Measurements from ENCODE around the gene SPACA7.
"Not testable (repeated sequence)": the region's sequence is repeated elsewhere in the genome, so short reads cannot be mapped to it uniquely, and the experiment has no call there.

The SPACA7 gene

DNA sequence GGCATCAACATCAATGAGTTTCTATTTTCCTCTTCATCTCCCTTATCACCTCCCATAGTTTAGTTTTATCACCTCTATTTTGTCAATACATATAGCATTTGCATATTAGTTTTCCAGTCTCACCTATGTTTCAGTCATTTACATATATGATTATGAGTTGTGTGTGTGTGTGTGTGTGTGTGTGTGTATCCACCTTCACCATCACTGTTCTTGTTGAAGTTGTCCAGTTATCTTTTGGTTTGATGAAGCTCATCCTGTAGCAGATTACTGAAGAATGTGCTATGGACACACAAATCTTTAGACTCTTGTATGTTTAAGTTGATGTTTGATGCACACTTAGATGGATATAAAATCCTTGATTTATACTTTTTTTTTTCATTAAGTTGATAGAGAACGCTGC, 40.5 kb downstream of the SPACA7 start:
- TF ChIP-seq, protein P1, sequence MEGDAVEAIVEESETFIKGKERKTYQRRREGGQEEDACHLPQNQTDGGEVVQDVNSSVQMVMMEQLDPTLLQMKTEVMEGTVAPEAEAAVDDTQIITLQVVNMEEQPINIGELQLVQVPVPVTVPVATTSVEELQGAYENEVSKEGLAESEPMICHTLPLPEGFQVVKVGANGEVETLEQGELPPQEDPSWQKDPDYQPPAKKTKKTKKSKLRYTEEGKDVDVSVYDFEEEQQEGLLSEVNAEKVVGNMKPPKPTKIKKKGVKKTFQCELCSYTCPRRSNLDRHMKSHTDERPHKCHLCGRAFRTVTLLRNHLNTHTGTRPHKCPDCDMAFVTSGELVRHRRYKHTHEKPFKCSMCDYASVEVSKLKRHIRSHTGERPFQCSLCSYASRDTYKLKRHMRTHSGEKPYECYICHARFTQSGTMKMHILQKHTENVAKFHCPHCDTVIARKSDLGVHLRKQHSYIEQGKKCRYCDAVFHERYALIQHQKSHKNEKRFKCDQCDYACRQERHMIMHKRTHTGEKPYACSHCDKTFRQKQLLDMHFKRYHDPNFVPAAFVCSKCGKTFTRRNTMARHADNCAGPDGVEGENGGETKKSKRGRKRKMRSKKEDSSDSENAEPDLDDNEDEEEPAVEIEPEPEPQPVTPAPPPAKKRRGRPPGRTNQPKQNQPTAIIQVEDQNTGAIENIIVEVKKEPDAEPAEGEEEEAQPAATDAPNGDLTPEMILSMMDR (IDR thresholded peaks at IDR 0.05; ENCODE audit: low read length, missing control alignments) = no peak
- no peak overlapping the region for H3K4me3 ChIP-seq (replicated peaks; ENCODE audit: low read depth, low read length)
- DNase-seq (ENCODE audit: low read depth) = no peak

DNA sequence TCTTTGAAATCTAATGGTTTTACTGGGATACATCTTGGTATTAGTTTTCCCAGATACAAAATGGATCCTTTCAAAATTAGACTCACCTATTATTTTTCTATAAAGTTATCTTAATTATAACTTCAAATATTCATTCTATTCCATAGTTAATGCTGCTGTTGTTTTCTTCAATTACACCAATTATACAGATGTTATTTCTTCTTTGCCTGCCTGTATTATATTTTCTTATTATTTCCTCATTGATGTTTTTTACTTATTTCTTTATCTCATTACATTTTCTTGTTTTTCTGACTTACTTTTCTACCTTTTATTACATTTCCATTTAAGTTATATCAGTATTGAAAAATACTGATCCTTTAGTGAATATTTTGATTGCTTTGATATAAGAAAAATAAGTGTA, 40.9 kb downstream of the SPACA7 start:
- TF ChIP-seq, protein P1 (IDR thresholded peaks at IDR 0.05; ENCODE audit: low read length, missing control alignments) = no peak
- no peak overlapping the region for H3K4me3 ChIP-seq (replicated peaks; ENCODE audit: low read depth, low read length)
- no peak for DNase-seq (ENCODE audit: low read depth)

DNA sequence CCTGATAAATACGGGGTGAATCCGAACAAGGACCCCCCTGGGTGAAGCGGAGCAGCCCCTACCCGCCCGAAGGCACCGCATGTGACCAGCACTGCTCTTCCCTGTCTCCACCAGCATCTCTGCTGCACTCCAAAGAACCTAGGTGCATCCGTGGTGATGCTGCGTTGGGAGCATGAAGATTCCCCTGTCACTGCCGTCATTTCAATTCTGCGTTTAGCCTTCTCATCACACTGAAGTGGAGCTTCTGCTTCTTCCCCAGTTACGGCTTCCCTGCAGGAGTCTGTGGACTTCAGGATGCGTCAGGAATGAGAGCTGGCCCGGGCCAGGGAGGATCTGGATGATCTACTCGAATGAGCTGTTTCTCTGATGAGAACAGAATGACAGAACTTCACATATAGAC, 47.9 kb downstream of the SPACA7 start:
- DNase-seq (ENCODE audit: low read depth) = no peak
- TF ChIP-seq, protein P1 (IDR thresholded peaks at IDR 0.05; ENCODE audit: low read length, missing control alignments) = no peak
- H3K4me3 ChIP-seq (replicated peaks; ENCODE audit: low read depth, low read length) = no peak overlapping the region

DNA sequence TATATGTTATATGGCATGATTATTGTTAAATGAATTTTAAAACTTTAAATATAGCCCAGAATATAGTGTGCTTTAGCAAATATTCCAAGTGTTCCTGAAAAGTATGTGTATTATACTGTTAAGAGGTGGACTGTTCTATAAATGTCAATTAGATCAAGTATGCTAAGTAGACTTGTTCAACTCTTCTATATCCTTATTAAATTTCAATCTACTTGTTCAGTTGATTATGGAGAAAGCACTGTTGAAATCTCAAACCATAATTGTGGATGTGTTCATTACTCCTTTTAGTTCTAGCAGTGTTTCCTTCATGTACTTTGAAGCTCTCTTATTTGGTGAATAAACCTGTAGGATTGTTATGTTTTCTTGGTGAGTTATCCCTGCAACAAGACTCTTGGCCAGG, 52.5 kb downstream of the SPACA7 start:
- DNase-seq (ENCODE audit: low read depth) = no peak
- H3K4me3 ChIP-seq (replicated peaks; ENCODE audit: low read depth, low read length) = no peak overlapping the region
- TF ChIP-seq, protein P1 (IDR thresholded peaks at IDR 0.05; ENCODE audit: low read length, missing control alignments) = no peak

DNA sequence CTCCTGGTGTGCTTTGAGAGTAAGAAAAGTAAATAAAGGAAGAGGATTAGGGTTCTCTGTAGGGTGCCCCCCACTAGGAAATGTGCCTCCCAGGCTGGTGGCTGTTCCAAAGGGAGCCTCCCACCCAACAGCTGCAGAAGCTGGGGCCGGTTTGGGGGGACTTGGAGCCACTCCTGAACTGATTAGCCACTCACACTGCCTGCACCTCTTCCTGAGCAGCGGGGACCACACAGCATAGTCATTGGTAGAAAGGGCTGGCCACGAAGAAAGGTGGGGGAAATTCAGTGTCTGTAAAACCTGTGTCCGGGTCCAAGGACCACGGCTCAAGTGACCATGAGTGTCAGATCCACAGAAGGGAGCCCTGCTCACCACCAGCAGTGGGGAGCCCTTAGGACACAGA, 55.6 kb downstream of the SPACA7 start:
- TF ChIP-seq, protein P1 (IDR thresholded peaks at IDR 0.05; ENCODE audit: low read length, missing control alignments) = no peak
- H3K4me3 ChIP-seq (replicated peaks; ENCODE audit: low read depth, low read length) = no peak overlapping the region
- no peak for DNase-seq (ENCODE audit: low read depth)

DNA sequence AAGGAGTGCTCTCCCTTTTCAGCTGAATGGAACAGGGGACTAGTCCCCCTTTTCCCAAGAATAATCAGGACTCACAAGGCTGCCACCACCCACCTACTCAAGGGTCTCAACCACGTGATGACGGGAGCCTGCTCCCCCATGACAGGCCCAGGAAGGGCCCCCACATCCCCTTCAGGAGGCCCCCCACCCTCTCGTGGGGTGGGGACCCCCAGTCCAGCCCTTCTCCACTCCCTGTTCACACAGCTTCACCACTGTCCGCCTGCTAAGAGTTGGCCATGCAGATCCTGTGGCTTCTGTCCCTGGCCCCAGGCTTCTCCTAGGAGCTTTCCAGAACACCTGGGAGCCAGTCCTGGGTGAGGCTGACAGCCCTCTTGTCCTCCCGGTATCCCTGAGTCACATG, 56.6 kb downstream of the SPACA7 start:
- H3K4me3 ChIP-seq (replicated peaks; ENCODE audit: low read depth, low read length); DNase-seq (ENCODE audit: low read depth): not testable (repeated sequence)

DNA sequence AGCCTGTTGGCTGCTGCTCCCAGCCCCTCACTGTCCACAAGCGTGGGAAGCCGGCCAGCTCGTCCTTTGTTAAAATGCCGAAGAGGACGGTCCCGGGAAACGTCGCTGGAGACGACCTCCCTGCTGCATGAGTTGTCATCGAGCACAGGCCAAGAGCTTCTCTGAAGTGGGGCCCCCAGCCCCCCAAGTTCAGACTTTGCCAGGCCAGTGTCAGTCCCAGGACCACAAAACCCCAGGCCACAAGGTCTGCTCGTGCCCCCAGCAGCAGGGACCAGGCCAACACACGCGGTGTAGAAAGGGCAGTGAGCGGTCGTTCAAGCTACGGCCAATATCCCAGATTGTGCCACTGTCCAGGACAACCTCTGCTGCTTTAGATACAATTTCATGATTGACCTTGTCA, 57.4 kb downstream of the SPACA7 start:
- DNase-seq (ENCODE audit: low read depth); H3K4me3 ChIP-seq (replicated peaks; ENCODE audit: low read depth, low read length): not testable (repeated sequence)

DNA sequence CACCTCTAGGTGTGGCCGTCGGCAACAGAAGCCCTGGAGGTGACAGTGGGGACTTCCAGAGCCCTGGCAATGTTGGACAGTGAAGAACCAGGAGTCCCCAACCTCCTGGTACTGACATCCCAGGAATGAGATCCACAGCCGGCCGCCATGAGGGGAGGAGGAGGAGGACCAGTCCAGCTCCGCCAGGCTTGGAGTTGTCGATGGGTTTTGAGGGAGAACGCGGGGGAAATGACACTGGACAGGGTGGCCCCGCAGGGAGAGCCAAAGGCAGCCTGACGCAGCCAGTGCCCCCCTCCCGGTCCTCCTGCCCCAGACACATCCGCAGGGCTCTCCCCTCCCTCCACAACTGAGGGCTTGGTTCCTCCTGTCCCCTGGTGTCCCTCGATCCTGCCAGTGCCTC, 57.9 kb downstream of the SPACA7 start:
- no peak overlapping the region for H3K4me3 ChIP-seq (replicated peaks; ENCODE audit: low read depth, low read length)
- DNase-seq (ENCODE audit: low read depth) = no peak
- TF ChIP-seq, protein P1 (IDR thresholded peaks at IDR 0.05; ENCODE audit: low read length, missing control alignments) = no peak

All from fibroblast of pulmonary artery (primary cell).